ENCODE data around the gene CKLF. TPM values are rescaled to one million over a fixed set of nuclear protein-coding genes. Genes with fewer than 3 reads are reported as not detected.

CKLF gene
- total RNA-seq, 4 donors from 2014 or later, result 10.2 to 24.8 (median 17.5) TPM

GRCh38 chr16:66525396-66526180, 26.8 kb upstream of the CKLF start:
- no peak overlapping the region for H3K4me3 ChIP-seq (ENCODE audit: low read depth, poor library complexity, severe bottlenecking)
- 90 to 92% methylated on average over 9 of the region's 9 CpGs for WGBS, 2 donors
- intact Hi-C loops (cut with DNase I; ENCODE audit: low total_unique reads), result no loop called here
- peak in 1 of 2 donors; percentile 76 for DNase-seq (ENCODE audit: low spot score in 2 of 2)
- no peak for TF ChIP-seq CTCF (IDR thresholded peaks at IDR 0.05)
- TF ChIP-seq POLR2A (IDR thresholded peaks at IDR 0.05), result no peak

GRCh38 chr16:66528294-66528693, 24.1 kb upstream of the CKLF start:
- no peak for DNase-seq (ENCODE audit: low spot score in 2 of 2)
- no peak overlapping the region for H3K4me3 ChIP-seq (ENCODE audit: low read depth, poor library complexity, severe bottlenecking)
- no peak for TF ChIP-seq POLR2A (IDR thresholded peaks at IDR 0.05)
- TF ChIP-seq CTCF (IDR thresholded peaks at IDR 0.05), result no peak
- WGBS, 2 donors, result 94 to 97% methylated on average over 5 of the region's 5 CpGs
- intact Hi-C loops (cut with DNase I; ENCODE audit: low total_unique reads), result no loop called here

GRCh38 chr16:66529475-66529874, 22.9 kb upstream of the CKLF start:
- TF ChIP-seq CTCF (IDR thresholded peaks at IDR 0.05), result no peak
- no peak for TF ChIP-seq POLR2A (IDR thresholded peaks at IDR 0.05)
- no peak overlapping the region for H3K4me3 ChIP-seq (ENCODE audit: low read depth, poor library complexity, severe bottlenecking)
- intact Hi-C loops (cut with DNase I; ENCODE audit: low total_unique reads), result no loop called here
- DNase-seq (ENCODE audit: low spot score in 2 of 2), result no peak
- WGBS, 2 donors, result 94 to 96% methylated on average over 6 of the region's 6 CpGs

DNA sequence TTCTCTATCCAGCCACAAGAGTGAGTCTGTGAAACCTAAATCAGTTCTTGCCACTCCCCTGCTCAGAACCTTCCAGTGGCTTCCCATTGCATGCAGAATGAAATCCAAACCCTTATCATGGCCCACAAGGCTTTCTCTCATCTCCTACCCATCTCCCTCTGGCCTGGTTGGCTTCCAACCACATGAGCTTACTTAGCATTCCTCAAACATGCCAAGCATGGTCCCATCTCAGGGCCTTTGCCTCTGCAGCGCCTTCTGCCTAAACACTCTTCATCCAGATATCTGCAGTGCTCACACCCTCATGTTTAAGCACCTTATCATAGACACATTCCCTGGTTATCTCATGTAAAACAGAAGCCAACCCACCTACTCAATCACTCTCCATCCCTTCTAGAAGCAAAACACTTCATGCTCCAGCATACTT, 18.0 kb upstream of the CKLF start:
- WGBS, 2 donors, result 57 to 97% methylated on average over 1 of the region's 1 CpG
- DNase-seq (ENCODE audit: low spot score in 2 of 2), result peak in 1 of 2 donors; percentile 23
- TF ChIP-seq POLR2A (IDR thresholded peaks at IDR 0.05) (no peak), CTCF (IDR thresholded peaks at IDR 0.05) (no peak)
- intact Hi-C loops (cut with DNase I; ENCODE audit: low total_unique reads), result no loop called here
- no peak overlapping the region for H3K4me3 ChIP-seq (ENCODE audit: low read depth, poor library complexity, severe bottlenecking)

- peak in 1 of 2 donors; percentile 53 for DNase-seq (ENCODE audit: low spot score in 2 of 2)
- WGBS, 2 donors, result 88 to 94% methylated on average over 4 of the region's 4 CpGs
- H3K4me3 ChIP-seq (ENCODE audit: low read depth, poor library complexity, severe bottlenecking), result no peak overlapping the region
- TF ChIP-seq POLR2A (IDR thresholded peaks at IDR 0.05) (no peak), CTCF (IDR thresholded peaks at IDR 0.05) (no peak)
- intact Hi-C loops (cut with DNase I; ENCODE audit: low total_unique reads), result no loop called here
Observed at GRCh38 chr16:66536525-66536924, 15.9 kb upstream of the CKLF start.

Data from lower leg skin (tissue), 4 donors.